Embryonic facial prominence (tissue), 1 donor: ENCODE results near the gene ROBO1.

ENCODE experiments used
- DNase-seq: peaks from one replicate; pipeline ENCODE4 v3.0.0-alpha.2; 2016; ENCODE audit errors: extremely low spot score

Gene ROBO1

DNA sequence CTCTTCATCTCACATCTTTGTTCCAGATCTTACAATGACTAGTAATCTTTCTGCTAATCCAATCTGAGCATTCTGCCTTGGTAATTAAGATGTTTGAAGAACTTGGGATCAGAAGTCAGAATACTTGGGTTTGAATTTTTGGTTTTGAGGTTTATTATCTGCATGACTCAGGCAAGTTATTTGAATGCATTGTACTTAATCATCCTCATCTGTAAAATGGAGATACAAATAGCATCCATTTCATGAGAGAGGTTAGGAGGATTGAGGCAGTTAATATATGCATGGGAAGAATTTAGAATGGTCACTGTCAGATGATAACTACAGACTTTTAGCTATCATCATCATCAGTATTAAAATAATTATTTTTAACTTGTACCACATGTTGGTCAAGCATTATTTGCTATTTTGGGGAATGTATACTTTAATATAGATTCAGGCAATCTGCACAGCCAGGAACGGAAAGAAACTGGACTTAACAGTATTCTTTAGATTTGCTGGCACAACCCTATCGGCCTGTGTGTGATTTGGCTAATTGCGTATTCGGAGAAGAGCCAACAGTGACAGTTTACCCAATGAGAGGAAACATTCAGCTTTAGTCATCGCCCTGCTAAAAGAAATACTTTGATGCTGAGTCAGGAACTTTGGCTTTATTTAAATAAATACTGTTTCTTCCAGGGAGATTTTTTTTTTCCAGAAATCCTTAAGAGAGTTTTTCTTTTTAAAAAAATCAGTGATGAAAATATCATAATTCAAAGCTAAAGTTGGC, 600.0 kb downstream of the ROBO1 start:
- no peak for DNase-seq

DNA sequence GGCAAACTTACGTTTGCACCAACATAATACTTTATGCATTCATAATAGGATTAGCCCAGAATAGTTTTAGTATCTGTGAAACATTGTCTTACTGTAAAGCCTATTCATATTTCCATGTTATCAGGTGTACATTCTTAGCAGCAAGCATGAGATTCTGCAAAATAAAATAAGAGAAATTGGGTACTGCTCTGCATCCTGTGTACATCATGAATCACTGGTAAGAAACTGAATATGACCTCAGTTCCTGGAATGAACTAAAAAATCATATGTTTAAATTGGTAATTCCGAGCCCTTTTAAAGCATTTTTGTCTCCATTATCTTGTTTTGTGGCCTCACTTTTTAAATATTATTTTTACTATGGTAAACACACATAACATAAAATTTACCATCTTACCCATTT, 605.1 kb downstream of the ROBO1 start:
- DNase-seq = no peak

DNA sequence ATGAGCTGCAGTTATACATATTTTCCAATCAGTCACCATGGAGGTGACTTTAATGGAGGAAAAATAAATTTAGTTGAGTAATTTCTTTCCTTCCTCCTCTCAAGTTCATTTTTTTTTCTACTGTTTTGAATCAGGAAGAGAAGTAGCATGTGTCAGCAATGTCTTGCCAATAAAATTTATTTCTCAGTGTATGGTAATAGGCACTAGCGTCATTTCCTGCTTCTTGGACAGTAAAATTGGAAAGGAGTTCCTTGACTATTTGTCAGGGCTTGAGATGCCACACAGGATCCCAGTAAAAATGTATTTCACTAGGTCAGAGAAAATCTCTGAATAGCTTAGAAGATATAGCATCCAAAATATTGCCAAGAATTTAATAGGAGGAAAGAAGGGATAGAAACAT, 605.9 kb downstream of the ROBO1 start:
- no peak for DNase-seq

DNA sequence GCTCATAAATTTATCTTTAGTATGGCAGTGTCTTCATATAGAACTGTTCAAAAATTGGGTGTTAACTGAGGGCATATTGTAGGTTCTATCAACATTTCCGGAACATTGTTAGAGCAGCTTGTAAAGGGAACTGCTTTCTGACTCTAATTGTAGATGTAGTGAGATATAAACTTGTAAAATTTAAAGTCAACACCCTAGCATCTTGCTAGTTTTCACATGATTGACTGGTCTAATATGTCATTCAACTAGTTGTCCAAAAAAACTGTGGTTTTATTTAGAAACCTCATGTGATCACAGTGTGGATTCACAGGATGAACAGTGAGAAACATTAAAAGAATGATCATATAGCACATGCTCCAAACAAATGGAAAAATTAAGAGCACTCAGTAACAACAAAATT, 607.4 kb downstream of the ROBO1 start:
- no peak for DNase-seq

DNA sequence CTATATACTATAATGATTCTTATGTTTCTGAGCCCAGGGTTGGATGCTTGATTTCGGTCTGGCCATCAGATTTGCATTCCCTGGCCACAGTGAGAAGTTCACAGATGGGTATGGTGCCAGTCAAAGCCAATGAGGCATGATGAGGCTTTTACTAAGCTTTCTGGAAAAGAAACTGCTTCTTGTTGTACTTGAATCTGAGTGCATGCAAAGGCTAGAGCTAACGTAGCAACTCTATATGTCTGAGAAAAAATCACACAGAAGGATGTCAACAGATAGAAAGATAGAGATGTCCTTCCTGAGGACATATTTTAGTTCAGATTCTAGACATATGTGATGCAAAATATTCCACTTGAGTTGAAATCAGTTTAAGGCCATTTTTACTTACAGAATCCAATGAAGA, 608.1 kb downstream of the ROBO1 start:
- no peak for DNase-seq

DNA sequence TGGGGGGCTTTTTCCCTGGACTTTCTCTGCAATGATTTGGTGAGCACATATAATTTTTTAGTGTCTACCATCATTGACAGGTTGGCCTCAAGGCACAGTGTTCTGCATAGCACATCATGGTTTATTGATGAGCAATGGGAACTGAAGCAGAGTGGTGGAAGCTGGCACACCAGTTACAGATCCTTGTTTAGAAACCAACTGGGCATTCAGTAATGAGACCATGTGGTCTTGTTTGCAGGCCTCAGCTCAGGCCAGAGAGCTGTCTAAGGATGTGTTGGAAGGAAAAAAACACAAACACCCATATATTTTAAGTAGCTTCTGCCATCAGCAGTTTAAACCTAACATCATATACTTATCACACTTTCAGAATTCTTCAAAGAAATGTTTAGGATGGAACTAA, 610.6 kb downstream of the ROBO1 start:
- no peak for DNase-seq

DNA sequence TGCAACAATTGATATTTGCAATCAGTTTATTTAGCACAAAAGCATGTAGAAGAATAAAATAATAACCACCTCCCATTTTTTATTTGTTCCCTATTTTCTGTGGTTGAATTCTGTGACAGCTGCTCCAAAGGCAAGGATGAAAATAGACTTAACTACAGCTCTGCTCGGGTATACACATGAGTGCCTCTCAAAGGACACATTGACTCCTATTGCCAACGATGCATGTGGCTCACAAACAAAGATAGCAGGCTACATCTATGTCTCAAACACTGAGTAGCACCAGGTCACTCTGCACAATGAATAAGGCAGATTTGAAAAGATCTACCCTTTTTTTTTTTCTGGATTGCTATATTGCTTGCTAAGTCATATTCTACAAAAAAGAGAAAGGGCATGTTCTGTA, 612.9 kb downstream of the ROBO1 start:
- no peak for DNase-seq

DNA sequence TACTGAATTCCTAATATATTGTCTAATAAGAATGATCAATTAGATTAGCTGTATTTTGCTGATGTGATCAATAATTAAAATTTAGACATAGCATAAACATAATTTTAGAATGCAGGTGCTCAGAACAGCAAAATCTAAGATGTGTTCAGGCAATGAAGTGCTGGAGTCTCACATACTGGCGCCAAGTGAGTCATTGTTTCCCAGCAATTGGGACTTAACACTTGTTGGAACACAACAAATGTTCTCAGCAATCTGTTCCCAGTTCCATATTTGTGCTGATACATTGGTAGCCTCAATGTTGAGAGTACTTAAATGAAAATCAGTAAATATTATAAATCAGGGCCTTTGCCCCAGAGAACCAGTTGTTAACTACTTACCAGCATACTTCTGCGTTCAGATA, 619.0 kb downstream of the ROBO1 start:
- DNase-seq = no peak

DNA sequence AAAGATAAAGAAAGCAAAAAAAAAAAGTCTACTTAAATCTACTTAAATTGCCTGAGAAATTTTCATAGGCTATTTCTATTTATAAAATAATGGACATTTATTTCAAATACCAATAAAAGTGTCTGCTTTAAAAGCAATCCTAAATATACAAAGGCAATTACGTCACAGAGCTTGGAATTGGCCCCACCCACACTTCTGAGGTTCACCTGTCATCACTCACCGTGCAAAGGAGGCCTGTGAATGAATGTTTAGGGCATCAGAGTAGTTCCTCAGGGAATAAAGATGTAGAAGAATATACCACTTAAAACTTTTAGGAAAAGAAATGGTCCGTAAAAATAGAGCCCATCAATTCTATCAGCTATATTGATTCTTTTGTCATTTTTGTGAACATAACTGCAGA, 621.8 kb downstream of the ROBO1 start:
- no peak for DNase-seq

DNA sequence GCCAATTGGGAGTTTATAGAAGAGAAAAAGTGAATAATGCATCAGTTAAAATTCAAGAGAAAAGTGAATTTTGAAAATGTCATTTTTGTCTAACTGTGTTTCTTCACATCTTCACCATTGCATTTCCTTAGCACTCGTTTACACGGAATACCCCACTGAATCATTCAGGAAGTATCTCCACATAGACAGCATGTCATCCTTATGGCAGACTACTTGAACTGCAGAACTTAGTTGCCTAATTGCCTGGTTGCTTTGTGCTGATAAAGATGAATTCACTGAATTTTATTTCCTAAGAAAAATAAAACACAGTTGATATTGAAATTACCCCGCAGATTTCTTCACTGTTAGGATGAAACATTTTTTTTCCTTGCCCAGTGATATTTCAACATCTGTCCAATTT, 627.1 kb downstream of the ROBO1 start:
- DNase-seq = no peak

DNA sequence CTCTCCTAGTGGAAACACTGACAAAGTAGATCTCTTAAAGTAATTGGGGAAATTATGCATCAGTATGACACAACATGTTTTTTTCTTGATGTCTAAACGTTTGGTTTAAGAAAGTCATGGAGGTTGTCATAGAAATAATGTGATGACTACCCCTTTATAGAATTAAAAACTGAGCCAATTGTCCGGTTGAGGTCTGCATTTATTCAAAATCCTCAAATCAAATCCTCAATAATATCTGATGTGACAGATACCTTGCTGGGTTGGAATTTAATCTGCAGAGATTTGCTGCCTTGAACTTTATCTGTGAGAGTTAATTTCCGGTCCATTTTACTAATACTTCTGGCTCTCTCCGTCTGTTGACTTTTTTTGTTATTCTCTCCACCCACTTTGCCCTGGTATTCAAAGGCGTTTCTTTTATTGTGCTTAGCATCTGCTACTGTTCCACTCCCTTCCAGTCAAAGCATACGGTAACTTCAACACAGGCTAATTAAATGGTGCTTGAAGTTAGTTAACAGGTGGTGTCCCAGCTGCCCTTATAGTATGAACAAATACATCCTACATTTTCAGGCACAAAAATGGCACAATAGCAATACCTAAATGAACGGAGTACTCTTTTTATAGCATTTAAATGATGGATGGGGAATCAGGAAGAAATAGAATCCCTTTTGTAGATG, 628.3 kb downstream of the ROBO1 start:
- no peak for DNase-seq

DNA sequence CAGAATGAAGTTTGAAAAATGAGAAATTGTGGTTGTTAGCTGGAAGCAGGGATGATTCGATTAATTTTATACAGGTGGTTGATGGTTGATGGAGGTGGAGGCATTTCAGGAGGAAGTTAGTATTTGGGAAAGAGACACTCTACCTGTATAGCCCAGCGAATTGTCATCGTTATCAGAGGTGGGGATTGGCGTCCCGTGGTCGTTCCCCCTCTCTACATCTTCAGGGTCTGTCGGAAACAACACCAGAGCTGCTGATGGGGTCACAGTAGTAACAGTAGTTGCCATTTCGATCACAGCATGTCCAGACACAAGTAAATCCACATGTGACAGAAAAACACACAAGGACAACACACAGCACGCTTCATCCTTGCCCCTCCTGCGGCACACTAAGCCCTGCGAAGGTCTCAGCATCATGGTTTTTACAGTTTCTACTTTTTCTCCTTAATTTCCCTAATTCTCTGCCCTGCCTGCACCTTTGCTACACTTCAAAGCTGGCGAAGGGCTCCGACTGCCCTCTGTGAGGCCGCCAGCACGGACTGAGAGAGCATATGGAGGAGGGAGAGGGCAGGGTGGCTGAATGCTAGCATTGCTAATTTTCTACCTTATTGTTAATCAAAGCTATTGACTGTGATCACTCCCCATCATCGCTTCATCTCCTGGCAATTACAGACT, 642.3 kb downstream of the ROBO1 start:
- no peak for DNase-seq

DNA sequence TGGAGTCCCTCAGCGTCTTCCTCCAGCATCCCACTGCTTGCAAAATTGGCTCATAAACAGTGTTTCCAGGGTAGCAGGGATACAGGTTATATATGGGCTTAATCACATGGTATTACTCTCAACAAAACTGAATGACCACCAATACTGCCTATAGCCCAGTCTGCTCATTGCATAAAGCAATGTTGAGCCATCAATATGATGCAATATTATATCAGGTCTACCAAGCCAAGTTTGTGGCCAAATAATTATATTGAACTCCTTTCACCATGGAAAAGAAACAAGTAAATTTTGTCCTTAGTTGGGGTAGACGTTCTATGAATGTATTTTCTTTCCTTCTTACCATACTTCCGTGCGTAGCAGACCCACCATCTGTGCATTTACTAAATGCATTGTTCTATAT, 652.3 kb downstream of the ROBO1 start:
- DNase-seq = no peak

DNA sequence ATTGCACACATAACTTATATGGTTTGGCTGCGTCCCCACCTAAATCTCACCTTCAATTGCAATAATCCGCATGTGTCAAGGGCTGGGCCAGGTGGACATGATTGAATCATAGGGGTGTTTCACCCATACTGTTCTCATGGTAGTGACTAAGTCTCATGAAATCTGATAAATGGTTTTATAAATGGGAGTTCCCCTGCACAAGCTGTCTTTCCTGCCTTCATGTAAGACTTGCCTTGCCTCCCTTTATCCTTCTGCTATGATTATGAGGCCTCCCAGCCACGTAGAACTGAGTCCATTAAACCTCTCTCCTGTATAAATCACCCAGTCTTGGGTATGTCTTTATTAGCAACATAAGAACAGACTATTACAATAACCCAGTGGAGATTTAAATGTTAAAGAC, 653.9 kb downstream of the ROBO1 start:
- DNase-seq = no peak

DNA sequence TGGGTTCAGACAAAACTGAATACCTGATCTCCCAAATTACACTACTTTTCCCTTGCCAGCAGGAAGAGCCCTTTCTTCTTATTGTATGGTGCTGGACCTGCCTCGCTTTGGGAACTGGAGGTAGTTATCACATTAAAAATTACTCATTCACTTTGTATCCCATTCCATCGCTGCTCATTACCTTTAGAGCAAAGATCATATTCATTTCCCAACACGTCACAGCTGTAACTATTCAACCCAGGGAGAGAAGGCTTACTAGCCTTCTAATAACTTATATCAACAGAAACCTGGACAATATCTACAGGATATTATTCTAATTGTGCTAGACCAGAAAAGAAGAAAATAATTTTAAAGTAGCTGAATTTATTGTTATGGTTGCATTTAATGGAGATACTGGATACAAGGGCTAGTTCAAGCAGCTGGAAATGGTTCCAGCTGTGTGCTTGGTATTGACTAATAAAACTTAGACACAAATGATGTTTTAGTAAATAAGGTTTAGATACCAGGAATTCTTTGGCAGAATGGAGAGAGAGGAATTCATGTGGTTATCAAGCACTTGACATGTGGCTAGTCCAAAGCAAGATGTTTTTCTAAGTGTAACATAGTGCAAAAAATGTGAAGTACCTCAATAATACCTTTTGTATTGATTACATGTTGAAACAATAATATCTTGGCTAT, 656.3 kb downstream of the ROBO1 start:
- DNase-seq = no peak

DNA sequence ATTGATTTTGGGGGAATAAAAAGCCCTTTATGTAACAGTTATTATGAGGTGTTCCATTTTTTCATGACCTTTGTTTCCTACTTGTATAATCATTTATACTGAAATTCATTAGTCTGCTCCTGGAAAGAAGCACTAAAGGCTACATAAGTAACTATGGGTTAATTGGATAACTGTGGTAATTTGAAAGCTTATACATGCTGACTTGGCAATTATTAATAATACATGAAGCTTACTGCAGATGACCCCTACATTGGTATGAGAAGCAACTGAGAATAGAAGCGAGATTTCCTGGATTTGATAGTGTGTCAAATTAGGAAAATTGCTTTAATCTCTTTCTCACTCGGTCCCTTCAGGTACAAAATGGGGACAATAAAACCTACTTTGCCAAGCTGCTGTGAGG, 658.0 kb downstream of the ROBO1 start:
- DNase-seq = no peak

DNA sequence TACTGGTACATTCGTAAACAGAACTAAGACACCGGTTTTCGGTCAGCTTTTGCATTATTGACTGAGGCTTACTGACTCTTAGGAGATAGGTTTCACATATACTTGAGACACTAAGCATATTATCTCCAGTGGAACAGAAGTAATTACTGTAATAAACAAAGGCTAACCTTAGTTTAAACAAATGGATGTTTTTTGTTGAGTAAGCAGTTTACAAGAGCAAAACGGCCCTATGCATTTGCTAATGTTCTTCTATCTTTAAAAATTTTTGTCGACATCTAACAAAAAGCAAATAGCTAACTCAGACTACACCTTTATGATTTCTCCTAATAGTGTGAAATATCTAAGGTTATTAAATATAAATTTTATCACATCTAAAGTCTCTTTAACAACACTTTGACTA, 664.5 kb downstream of the ROBO1 start:
- no peak for DNase-seq

DNA sequence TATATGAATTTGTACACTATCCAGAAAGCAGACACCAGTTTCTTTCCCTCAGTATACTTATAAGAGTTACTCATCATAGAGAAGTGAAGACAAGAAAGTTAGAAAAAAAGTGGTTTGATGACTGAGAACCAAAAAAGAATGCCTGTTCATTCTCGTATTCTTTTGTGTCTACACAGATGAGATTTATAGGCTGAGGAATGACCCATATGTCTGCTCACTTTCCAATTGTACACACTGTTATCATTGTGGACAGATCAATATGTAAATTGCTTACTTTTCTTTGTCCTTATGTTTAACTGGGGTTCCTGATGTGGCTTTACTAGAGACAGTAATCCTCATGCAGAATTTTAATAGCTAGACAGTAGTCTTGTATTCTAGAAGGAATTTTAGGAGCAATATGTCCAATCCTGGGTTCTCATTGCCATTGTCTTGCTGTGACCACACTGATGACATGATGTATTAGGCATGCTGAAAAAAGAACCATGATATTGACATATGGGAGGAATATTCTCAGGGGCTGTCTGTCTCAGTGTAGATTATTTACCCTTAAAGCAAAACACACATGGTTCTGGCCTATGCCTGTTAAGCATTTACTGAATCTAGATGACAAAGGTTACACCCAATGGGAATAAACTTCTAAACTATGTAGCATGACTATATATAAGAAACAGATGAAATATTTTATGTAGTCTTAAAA, 669.7 kb downstream of the ROBO1 start:
- DNase-seq = no peak

DNA sequence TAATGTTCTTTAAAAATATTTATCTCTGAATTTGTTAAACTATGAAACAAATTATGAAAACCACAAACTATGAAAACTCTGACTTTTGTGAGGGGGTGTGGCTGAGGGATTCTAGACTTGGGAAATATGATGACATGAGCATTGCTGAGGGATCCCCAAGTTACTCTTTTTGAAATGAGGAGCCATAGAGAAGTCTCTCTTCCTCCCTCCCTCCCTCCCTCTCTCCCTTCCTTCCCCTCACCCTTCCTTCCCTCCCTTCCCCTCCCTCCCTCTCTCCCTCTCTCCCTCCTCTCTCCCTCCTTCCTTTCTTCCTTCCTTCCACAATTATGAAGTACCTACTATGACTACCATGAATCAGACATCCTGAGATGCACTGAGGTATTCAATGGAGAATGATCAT, 673.1 kb downstream of the ROBO1 start:
- no peak for DNase-seq

DNA sequence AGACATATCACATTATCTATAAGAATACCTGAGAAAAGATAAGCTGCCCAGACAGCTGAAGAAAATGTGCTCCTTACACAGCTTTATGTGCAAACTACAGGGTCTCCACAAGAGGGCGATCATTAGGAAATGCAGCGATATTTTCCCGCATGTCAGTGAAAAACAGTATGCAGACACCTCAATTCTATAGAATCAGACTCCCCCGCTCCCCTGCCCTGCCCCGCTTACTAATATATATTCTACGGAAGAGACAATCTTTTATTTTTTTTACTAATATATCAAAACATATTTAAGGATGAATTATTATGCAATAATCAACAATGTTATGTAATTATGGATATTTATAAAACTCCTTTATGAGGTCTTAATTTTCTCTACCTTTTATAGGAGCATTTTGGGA, 681.3 kb downstream of the ROBO1 start:
- peak; percentile 48 for DNase-seq

DNA sequence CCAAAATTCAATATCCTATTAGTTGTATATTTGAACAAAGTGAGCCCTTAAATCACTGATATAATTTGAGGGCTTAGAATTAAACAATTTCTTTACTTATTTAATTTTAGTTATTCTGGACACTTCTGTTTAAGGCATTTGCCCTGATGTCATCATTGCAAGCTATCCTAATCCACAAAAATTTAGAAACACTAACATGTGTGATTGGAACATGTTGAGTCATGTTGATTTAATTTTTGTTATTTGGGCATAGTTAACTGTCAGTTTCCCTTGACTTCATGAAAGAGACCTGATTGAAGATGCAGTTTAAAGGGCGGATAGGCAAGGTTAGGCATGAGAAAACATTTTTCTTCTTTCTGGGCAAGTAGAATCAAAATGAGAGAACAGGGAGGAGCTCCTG, 682.6 kb downstream of the ROBO1 start:
- no peak for DNase-seq

DNA sequence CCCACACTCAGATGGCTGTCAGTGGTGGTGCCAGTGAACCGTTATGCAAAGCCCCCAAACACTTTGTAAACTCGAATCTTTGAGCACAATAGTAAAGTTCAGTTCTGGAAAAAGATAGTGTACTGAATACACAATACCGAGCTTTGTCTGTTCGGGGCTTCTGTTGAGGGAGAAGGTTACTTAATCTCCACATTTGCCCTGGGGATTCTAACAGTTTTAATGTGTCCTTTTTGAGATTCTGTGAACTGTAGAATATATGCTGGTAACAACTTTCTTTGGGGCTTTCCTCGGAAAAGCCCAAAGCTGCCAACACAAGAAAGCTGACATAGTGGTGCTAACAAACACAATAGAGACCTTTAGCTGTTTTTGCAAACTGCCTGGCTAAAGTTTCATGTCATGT, 686.5 kb downstream of the ROBO1 start:
- DNase-seq = no peak
